Spleen (tissue), 7 donors: Measurements from ENCODE around the gene FAM180B.

Experiments
- CTCF ChIP-seq, 11 experiments: fragments of 200-600 bp in 7 of 11; fragments of 450-650 bp in 4 of 11; sonication (generic) in 4 of 11; IDR thresholded peaks in 8 of 11; conservative IDR thresholded peaks in 3 of 11; 1 replicate in 7 of 11; 2 replicates in 4 of 11; pipeline versions ENCODE4 v1.4.0 to v1.8.0; 2016 to 2021; ENCODE audit warnings: antibody characterized with exemption in 11 of 11, inconsistent platforms in 4 of 11, mild to moderate bottlenecking in 1 of 11
- POLR2A ChIP-seq, 3 donors: fragments of 450-650 bp; IDR thresholded peaks; one replicate each; pipeline ENCODE4 v1.5.1; 2017; ENCODE audit warnings: antibody characterized with exemption in 3 of 3, mild to moderate bottlenecking in 1 of 3
- donor health status: DM: no; HTN: no; CAD: no; lungs with moderate emphysema.
- donor health status: DM: no; HTN: no; CAD: no.
- donor health status: DM: no; HTN: no; CAD: no.

GRCh38 chr11:47583844-47584243 lies 2.6 kb upstream of the FAM180B start:
- no peak for TF ChIP-seq CTCF (IDR thresholded peaks at IDR 0.05 in 8 of 11, conservative IDR thresholded peaks at IDR 0.05 in 3 of 11)
- no peak for TF ChIP-seq POLR2A (IDR thresholded peaks at IDR 0.05)
